ENCODE measurements around the gene SEZ6L.

DNA sequence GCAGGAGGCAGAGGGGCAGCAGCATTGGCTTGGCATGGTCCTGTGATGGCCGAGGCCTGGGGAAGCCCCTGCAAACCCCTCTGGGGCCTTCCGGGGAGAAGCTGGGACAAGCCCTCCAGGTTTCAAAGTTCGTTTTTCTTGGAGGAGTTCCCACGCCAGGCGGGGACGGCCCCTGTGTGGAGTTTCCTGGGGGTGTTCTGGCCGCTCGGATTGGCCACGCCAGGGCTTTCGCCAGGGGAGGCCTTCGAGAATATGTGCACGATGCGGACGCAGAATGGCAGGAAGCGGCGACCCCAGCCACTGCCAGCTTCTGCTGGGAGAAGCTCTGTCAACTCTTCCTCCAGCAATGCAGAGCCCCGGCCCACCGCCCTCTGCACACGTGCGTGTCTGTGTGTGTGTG lies 157.5 kb downstream of the SEZ6L start:
- TF ChIP-seq, protein P1, sequence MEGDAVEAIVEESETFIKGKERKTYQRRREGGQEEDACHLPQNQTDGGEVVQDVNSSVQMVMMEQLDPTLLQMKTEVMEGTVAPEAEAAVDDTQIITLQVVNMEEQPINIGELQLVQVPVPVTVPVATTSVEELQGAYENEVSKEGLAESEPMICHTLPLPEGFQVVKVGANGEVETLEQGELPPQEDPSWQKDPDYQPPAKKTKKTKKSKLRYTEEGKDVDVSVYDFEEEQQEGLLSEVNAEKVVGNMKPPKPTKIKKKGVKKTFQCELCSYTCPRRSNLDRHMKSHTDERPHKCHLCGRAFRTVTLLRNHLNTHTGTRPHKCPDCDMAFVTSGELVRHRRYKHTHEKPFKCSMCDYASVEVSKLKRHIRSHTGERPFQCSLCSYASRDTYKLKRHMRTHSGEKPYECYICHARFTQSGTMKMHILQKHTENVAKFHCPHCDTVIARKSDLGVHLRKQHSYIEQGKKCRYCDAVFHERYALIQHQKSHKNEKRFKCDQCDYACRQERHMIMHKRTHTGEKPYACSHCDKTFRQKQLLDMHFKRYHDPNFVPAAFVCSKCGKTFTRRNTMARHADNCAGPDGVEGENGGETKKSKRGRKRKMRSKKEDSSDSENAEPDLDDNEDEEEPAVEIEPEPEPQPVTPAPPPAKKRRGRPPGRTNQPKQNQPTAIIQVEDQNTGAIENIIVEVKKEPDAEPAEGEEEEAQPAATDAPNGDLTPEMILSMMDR (IDR thresholded peaks at IDR 0.05 in 4 of 5, conservative IDR thresholded peaks at IDR 0.05 in 1 of 5) = no peak
- TF ChIP-seq POLR2A (IDR thresholded peaks at IDR 0.05) = no peak
